ENCODE data around the gene NSG1.

NSG1 gene

DNA sequence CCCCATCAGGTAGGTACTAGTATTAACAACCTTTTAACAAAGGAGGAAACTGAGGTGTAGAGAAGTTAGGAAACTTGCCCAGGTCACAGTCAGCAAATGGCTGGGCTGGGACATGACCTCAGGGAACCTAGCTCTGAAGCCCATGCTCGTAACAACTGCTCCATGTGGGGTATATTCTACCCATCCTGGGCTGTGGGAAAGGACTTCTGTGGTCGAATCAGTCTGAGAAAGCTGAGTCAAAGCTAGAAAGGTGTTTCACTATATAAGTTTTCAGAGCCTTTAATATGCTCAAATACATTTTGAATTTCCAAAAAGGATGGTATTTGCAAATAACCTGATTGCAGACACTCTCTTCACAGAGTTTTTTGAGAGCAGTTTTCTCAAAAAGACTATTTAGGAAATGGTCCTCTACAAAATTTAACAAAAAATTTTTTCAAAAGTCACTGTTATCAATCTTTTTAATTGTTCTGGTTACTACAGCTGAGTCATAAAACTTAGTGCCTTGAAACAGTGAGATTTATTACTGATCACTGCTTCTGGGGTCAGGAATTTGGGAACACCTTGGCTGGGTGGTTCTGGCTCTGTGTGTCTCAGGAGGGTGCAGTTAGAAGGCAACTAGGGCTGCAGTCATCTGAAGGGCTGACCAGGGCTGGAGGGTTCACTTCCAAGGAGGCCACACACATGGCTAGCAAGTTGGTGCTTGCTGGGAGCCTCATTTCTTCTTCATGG is 53.6 kb downstream of the NSG1 start:
- FAIRE-seq (peak; percentile 28), DNase-seq (ENCODE audit: insufficient read length, low spot score) (no peak)
- TF ChIP-seq POU2F2 (IDR thresholded peaks at IDR 0.05; ENCODE audit: low read depth, low read length) (no peak), PAX5 (IDR thresholded peaks at IDR 0.05; ENCODE audit: insufficient read depth, low read length, severe bottlenecking) (no peak), SPI1 (IDR thresholded peaks at IDR 0.05; ENCODE audit: low read depth, low read length) (no peak), POLR2AphosphoS5 (IDR thresholded peaks at IDR 0.05; ENCODE audit: low read depth, low read length) (no peak), POLR2A (IDR thresholded peaks at IDR 0.05; ENCODE audit: low read depth, low read length) (no peak), TAF1 (IDR thresholded peaks at IDR 0.05; ENCODE audit: low read depth, low read length) (no peak)

DNA sequence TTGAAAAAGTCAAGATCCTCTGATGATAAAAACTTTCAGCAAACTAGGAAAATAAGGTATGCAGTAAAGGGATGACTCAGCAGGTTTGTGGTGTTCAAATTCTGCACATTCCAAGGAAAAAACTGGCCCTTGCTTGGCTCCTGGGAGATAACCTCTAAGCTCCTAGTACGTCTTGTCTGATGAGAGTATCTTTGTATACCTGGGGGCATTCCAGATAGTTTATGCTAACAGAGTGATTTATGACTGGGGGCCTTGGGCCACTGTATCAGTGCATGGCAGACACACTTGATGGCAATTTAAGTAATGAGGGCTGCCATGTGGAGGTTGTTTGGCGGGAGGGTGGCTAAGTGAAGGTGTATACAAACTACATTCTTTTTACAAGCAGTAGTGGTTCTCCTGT is 56.9 kb downstream of the NSG1 start:
- FAIRE-seq: no peak
- TF ChIP-seq POLR2AphosphoS5 (IDR thresholded peaks at IDR 0.05; ENCODE audit: low read depth, low read length) (no peak), SPI1 (IDR thresholded peaks at IDR 0.05; ENCODE audit: low read depth, low read length) (no peak), POU2F2 (IDR thresholded peaks at IDR 0.05; ENCODE audit: low read depth, low read length) (no peak), POLR2A (IDR thresholded peaks at IDR 0.05; ENCODE audit: low read depth, low read length) (no peak), PAX5 (IDR thresholded peaks at IDR 0.05; ENCODE audit: insufficient read depth, low read length, severe bottlenecking) (no peak)
- no peak for DNase-seq (ENCODE audit: insufficient read length, low spot score)

DNA sequence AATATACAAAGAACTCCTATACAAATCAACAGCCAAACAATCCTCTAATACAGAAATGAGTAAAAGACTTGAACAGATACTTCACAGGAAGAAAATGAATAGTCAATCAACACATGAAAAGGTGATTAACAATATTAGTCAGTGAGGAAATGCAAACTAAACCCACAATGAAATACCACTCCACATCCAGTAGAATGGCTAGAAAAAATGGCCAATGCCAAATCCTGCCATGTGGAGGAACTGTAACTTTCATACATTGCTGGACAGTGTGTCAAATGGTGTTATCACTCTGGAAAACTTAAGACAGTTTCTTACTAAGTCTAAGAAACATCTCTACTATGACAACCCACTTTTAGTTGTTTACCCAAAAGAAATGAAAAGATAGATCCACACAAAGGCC is 59.5 kb downstream of the NSG1 start:
- TF ChIP-seq POU2F2 (IDR thresholded peaks at IDR 0.05; ENCODE audit: low read depth, low read length) (no peak), TAF1 (IDR thresholded peaks at IDR 0.05; ENCODE audit: low read depth, low read length) (no peak), SPI1 (IDR thresholded peaks at IDR 0.05; ENCODE audit: low read depth, low read length) (no peak), PAX5 (IDR thresholded peaks at IDR 0.05; ENCODE audit: insufficient read depth, low read length, severe bottlenecking) (no peak)
- DNase-seq (ENCODE audit: insufficient read length, low spot score): no peak
- no peak for FAIRE-seq

DNA sequence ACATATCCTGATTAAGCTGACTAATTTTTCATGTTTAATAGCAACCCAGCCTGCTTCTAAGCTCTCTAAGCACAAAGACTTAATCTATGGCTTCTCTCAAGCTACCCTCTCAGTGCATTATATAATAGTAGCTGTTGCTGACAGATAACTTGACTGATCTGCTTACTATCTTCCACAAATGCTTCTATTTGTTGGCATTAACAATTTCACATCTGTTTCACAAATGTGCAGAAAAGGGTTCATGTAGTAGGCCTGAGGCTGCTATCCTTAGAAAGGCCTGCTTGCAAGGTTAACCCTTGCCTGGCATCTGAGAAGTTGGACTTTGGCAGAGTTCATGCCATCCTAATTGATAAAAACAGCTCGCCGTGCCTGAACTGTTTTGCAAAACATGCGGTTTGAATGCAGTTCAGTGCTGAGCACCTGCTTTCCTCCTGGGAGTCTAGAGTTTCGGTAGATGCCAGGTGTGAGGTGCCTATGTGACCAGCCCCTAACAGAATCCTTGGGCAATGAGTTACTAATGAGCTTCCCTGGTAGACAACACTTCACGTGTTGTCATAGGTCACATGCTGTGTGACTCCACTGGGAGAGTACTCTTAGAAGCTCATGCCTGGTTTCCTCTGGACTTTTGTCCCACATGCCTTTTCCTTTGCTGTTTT is 68.4 kb downstream of the NSG1 start:
- FAIRE-seq: no peak

DNA sequence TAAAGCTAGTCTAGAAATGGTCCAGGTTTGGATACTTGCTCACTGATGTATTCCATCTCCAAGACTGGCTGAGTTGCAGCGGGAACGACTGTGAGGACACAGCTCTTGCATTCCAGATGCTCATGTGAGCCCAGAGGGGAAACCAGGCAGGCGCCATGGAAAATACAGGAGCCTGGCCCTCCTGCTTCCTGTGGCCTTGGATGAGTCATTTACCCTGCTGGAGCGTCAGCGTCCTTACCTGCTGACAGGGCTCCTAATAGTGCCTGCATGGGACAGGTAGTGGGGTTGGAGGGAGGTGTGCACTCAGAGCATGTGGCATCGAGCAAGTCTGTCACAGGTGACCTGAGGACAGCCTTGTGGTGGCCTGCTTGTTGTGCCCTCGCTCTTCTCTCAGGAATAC is 69.4 kb downstream of the NSG1 start:
- DNase-seq (ENCODE audit: insufficient read length, low spot score) (no peak), FAIRE-seq (no peak)
- TF ChIP-seq SPI1 (IDR thresholded peaks at IDR 0.05; ENCODE audit: low read depth, low read length) (no peak), POLR2AphosphoS5 (IDR thresholded peaks at IDR 0.05; ENCODE audit: low read depth, low read length) (no peak), TAF1 (IDR thresholded peaks at IDR 0.05; ENCODE audit: low read depth, low read length) (no peak), POU2F2 (IDR thresholded peaks at IDR 0.05; ENCODE audit: low read depth, low read length) (no peak), POLR2A (IDR thresholded peaks at IDR 0.05; ENCODE audit: low read depth, low read length) (no peak), PAX5 (IDR thresholded peaks at IDR 0.05; ENCODE audit: insufficient read depth, low read length, severe bottlenecking) (no peak)

More for the DNA sequence above, 68.4 kb downstream of the NSG1 start:
- TF ChIP-seq POU2F2 (IDR thresholded peaks at IDR 0.05; ENCODE audit: low read depth, low read length) (no peak), POLR2AphosphoS5 (IDR thresholded peaks at IDR 0.05; ENCODE audit: low read depth, low read length) (no peak), PAX5 (IDR thresholded peaks at IDR 0.05; ENCODE audit: insufficient read depth, low read length, severe bottlenecking) (no peak), TAF1 (IDR thresholded peaks at IDR 0.05; ENCODE audit: low read depth, low read length) (no peak), POLR2A (IDR thresholded peaks at IDR 0.05; ENCODE audit: low read depth, low read length) (no peak), SPI1 (IDR thresholded peaks at IDR 0.05; ENCODE audit: low read depth, low read length) (no peak)
- DNase-seq (ENCODE audit: insufficient read length, low spot score): no peak

DNA sequence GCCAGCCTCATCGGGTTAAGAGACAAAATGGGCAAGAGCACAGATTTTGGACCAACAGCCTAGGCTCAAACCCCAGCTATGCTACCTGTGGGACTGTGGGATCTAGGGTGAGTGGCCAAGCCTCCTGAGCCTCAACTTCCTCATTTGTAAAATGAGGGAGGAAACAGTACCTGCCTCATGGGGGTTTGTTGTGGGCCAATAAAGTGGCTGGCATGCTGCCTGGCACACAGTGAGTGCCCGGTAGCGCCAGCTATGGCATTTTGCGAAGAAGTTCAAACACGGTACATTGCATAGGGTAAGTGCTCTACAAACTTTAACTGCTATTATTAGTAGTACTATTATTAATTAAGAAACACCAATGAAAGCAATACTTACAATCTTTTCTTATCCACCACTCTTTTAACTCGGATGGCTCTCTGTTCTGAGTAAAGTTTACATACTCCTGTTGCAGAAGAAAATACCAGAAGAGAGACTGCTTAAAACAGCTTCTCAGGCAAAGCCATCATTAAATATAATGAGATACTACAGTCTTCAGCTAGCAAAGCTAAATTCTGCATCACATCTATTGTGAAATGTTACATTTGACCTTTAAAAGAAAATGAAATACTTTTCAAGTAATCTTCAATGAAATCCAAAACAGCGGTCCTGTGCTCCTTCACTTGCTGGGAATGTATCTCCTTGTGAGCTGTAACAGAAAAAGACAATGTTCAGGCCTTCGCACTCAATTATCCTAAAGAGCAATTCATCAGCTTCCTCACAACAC is 70.1 kb downstream of the NSG1 start:
- no peak for FAIRE-seq
- DNase-seq (ENCODE audit: insufficient read length, low spot score): no peak
- no peak for TF ChIP-seq POLR2A (IDR thresholded peaks at IDR 0.05; ENCODE audit: low read depth, low read length)
- TF ChIP-seq POU2F2 (IDR thresholded peaks at IDR 0.05; ENCODE audit: low read depth, low read length): no peak
- no peak for TF ChIP-seq POLR2AphosphoS5 (IDR thresholded peaks at IDR 0.05; ENCODE audit: low read depth, low read length)
- TF ChIP-seq TAF1 (IDR thresholded peaks at IDR 0.05; ENCODE audit: low read depth, low read length): no peak
- TF ChIP-seq PAX5 (IDR thresholded peaks at IDR 0.05; ENCODE audit: insufficient read depth, low read length, severe bottlenecking): no peak
- no peak for TF ChIP-seq SPI1 (IDR thresholded peaks at IDR 0.05; ENCODE audit: low read depth, low read length)

DNA sequence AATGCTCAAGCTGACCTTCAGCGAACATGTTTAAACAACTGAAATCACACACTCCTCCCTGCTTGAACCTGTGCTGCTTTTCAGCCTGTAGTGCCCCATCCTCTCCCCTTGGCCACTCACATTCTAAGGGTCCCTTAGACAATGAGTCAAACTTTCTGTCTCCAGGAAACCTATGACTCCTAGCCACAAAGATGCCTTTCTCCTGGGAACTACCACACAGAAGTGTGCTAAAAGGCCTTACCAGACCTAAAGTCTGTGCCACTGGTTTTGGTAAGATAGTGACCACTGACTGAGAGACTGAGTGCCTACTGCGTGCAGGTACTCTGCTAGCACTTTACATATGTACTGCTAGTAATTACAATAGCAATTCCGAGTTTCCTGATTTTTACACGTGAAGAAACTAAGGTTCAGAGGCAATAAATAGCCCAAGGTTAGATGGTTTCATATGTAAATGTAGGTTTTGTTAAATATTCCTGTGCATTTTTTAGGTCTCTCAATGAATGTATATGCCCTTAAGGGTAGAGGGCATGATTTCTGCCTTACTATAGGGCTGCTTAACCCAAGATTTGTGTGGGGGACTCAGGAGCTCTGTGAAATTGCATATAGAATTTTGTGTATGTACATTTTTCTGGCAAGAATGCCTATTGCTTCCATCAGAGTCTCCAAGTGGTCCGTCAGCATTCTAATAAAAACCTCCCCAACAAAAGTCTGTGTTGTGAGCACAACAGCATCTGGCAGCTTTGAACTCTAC is 71.1 kb downstream of the NSG1 start:
- no peak for TF ChIP-seq POLR2AphosphoS5 (IDR thresholded peaks at IDR 0.05; ENCODE audit: low read depth, low read length)
- TF ChIP-seq TAF1 (IDR thresholded peaks at IDR 0.05; ENCODE audit: low read depth, low read length): no peak
- TF ChIP-seq POU2F2 (IDR thresholded peaks at IDR 0.05; ENCODE audit: low read depth, low read length): no peak
- TF ChIP-seq POLR2A (IDR thresholded peaks at IDR 0.05; ENCODE audit: low read depth, low read length): no peak
- TF ChIP-seq PAX5 (IDR thresholded peaks at IDR 0.05; ENCODE audit: insufficient read depth, low read length, severe bottlenecking): no peak
- no peak for TF ChIP-seq SPI1 (IDR thresholded peaks at IDR 0.05; ENCODE audit: low read depth, low read length)
- FAIRE-seq (no peak), DNase-seq (ENCODE audit: insufficient read length, low spot score) (no peak)

DNA sequence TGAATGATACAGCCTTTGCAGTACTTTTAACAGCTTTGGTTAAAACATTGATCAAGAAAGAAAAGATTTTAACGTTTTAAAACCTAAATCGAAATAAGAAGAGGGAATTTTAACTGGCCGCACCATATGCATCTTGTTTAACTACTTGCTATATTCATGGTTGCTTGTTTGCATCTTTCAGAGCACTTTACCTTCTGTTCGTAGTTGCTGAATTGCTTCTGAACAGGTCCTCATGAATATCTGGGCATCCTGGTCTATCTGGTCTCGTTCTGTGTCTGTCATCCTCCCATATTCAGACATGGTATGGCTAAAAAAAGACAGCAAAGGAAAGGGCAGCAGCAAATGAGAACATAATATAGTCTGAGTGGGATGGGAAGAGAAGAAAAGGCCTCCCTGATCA is 72.3 kb downstream of the NSG1 start:
- TF ChIP-seq POU2F2 (IDR thresholded peaks at IDR 0.05; ENCODE audit: low read depth, low read length): no peak
- no peak for TF ChIP-seq PAX5 (IDR thresholded peaks at IDR 0.05; ENCODE audit: insufficient read depth, low read length, severe bottlenecking)
- TF ChIP-seq POLR2A (IDR thresholded peaks at IDR 0.05; ENCODE audit: low read depth, low read length): no peak
- TF ChIP-seq TAF1 (IDR thresholded peaks at IDR 0.05; ENCODE audit: low read depth, low read length): no peak
- FAIRE-seq (no peak), DNase-seq (ENCODE audit: insufficient read length, low spot score) (no peak)

DNA sequence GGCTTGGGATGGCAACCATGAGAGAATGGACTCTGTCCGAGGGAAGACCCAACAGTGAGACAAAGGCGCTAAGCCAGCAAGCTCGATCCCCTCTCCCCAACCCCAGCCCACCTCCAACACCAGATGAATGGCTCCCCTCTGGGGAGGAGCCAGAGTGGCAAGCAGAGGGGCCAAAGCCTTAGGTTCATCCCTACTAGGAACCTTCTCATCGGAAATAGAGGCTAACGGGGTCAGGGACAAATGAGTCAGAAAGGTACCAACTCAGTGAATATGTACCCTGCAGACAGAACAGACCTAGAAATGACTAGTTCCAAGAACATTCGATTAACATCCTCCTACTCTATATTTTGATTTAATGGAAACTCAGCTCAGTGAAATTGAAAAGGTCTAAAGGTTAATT is 73.9 kb downstream of the NSG1 start:
- TF ChIP-seq POU2F2 (IDR thresholded peaks at IDR 0.05; ENCODE audit: low read depth, low read length): no peak
- TF ChIP-seq PAX5 (IDR thresholded peaks at IDR 0.05; ENCODE audit: insufficient read depth, low read length, severe bottlenecking): no peak
- TF ChIP-seq POLR2AphosphoS5 (IDR thresholded peaks at IDR 0.05; ENCODE audit: low read depth, low read length): no peak
- no peak for TF ChIP-seq SPI1 (IDR thresholded peaks at IDR 0.05; ENCODE audit: low read depth, low read length)
- TF ChIP-seq POLR2A (IDR thresholded peaks at IDR 0.05; ENCODE audit: low read depth, low read length): no peak
- no peak for TF ChIP-seq TAF1 (IDR thresholded peaks at IDR 0.05; ENCODE audit: low read depth, low read length)
- DNase-seq (ENCODE audit: insufficient read length, low spot score) (no peak), FAIRE-seq (no peak)

All from GM12891 (cell line).